LNCAP (cell line): Measurements from ENCODE around the gene COPS8.

Source experiments
- TF ChIP-seq, protein P1 (sequence below): fragments of 450-650 bp; IDR thresholded peaks from 2 replicates; pipeline ENCODE4 v1.5.1; 2017; ENCODE audit warnings: mild to moderate bottlenecking

COPS8 gene

DNA sequence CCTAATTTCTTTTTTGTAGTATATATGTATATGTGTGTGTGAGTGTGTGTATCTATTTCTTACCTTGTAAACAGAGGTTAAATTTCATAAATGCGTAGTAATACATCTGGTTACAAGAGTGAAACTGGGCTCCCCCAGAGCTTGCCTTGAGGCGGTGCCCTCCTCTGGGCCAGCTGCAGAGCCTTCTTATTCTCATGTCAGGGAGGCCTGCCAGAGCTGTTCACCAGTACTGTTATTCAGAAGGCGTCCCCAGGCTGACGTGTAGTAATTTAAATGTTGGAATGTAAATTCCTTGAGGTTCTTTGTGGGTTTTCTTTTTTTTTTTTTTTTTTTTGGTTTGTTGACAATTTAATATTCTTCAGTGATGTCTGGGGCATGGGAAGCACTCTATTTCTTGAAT lies 11.2 kb downstream of the COPS8 start:
- TF ChIP-seq, protein P1, sequence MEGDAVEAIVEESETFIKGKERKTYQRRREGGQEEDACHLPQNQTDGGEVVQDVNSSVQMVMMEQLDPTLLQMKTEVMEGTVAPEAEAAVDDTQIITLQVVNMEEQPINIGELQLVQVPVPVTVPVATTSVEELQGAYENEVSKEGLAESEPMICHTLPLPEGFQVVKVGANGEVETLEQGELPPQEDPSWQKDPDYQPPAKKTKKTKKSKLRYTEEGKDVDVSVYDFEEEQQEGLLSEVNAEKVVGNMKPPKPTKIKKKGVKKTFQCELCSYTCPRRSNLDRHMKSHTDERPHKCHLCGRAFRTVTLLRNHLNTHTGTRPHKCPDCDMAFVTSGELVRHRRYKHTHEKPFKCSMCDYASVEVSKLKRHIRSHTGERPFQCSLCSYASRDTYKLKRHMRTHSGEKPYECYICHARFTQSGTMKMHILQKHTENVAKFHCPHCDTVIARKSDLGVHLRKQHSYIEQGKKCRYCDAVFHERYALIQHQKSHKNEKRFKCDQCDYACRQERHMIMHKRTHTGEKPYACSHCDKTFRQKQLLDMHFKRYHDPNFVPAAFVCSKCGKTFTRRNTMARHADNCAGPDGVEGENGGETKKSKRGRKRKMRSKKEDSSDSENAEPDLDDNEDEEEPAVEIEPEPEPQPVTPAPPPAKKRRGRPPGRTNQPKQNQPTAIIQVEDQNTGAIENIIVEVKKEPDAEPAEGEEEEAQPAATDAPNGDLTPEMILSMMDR = no peak

DNA sequence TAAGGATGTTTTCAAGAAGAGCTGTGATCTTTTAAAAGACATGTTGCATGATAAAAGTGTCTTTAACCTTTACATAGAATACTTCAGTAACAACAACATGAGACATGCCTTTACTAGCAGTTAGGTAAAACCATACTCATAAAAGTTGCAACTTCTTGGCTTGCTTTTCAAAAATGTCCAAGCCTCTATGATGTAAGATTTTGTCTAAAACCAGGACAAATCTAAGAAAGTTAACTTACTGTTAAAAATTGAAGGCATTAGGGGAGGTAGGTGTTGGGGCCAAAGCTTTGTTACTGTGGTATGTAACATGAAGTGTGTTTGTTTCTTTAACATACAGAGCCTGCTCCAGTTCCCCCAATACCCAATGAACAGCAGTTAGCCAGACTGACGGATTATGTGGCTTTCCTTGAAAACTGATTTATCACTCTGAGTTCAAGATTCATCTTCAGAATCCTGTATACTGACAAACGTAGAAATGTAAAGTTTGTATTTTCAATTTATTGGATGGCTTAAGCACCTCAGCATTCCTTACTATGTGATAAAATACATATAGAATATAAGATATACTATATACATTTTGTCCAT lies 11.7 kb downstream of the COPS8 start:
- TF ChIP-seq, protein P1 = no peak

DNA sequence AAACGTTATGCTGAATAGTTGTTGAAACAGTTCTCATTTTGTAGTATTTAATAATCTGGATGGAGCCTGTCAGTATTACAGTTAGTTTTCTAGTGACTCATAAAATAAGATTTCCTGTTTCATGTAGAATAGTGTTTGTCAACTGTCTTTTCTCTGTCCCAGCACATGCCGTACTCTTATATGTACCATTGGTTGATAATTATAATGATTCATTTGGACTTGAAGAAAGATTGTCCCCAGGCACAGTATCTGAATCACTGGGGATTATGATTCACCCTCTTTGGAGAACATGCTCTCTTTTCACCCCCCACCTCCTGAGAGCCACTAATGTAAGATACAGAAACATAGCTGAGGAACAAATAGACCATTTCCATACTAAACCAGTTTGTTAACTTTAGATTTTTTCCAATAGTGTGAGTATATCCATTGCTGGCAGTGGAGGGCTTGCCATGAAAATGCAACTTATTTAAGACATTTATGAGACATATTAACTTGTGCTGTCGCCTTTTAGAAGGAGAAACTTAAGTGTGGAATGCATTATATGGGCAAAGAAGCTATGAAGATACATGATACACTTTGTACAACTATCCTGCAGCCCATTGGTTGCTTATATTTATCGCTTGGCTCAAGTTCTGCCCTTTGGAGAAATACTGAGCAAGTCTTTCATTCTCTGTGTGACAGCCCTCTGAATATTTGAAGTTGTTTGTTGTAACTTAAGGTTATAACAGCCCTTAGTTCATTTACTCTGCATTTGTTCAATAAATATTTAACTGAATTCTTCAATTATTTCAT lies 12.4 kb downstream of the COPS8 start:
- TF ChIP-seq, protein P1 = no peak

DNA sequence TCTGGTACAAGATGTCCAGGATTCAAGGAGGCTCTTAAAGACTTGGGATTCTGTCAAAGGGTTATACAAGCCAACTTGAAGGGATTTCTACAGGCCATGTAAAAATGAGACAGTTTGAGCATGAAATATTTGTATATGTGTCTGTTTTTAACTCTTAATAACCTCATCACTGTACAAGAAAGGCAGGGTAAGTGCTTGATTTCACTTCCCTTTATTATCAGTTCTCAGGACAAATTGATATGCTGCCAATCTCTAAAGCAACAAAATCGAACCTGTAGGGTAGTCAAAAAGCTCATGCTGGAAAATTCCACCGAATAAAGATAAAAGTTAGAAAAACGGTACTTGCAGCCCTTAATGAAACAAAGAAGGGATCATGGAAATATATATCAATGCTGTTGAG lies 14.1 kb downstream of the COPS8 start:
- TF ChIP-seq, protein P1 = no peak

DNA sequence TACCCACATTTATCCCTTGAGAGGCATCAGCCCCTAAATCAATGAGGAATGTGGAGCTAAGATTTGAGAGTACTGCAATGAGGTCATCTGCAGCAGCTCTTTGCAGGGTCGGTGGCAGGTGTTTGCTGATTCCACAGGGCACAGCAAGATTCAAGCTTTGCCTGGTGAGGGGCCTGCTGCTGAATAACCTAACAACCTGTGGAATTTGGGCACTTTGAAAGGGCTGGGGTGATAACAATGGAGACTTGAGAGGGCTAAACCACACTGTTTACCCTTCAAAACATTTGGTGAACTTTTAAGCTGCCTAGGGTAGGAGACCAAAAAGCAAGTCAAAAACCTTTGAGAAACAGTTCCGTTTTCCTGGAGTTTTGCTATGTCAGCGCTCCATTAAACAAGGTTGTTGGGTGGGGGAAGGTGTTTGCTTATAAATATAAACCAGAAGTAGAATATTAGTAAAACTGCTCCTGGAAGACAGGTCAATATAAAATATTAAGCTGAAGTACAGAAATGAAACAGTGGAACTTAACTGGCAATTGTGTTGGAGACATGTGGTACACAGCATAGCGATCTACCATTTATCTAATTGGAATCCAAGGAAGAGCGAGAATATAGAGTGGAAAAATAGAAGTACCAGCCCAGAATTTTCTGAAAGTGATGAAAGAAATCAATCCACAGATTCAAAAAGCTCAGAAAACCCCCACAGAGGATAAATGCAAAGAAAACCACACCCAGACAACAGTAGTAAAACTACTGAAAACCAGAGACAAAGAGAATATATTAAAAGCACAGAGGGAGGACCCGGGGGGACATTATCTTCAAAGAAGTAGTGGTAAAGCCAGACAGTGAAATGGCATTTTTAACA lies 15.7 kb downstream of the COPS8 start:
- TF ChIP-seq, protein P1 = no peak

DNA sequence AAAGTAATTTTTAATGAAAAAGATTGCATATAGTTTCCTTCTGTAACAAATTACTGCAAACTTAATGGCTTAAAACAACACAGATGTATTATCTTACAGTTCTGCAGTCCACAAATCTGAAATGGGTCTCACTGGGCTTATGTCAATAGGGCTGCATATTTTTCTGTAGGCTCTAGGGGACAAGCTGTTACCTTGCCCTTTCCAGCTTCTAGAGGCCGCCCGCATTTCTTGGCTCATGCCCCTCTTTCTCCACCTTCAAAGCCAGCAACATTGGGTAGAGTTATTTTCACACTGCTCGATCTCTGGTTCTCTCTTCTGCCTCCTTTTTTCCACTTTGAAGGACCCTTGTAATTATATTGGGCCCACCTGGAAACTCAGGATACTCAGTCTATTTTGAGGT lies 16.7 kb downstream of the COPS8 start:
- TF ChIP-seq, protein P1 = no peak

DNA sequence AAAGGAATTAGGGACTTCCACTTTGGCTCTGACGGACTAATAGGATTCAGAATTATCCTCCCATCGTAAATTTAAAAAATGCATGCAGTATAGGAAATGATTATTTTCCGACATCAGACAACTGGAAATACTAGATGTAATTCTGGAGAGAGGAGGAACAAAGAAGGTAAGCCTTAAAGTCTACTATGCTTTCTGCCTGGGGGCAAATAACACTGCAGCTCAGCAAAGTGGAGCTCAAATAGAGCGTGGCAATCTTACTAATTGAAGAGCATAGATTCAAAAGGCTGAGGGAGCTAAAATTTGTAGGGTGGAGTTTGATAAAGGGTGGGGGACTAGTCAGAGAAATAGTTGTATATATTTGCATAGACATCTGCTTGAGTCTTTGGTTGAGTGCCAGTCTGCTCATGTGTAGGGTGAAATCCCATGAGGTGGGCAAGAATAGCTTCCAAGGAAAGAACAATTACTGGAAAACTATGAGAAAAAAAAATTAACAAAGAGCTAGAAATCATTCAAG lies 23.8 kb downstream of the COPS8 start:
- TF ChIP-seq, protein P1 = no peak
